CD4-positive, alpha-beta T cell treated with Interleukin-6 at 100 ng/mL for 8 hours (primary cell): ENCODE results near the gene THBS3.
"Not testable (repeated sequence)": the region's sequence is repeated elsewhere in the genome, so short reads cannot be mapped to it uniquely, and the experiment has no call there.

ENCODE experiments used
- DNase-seq: peaks from one replicate; pipeline ENCODE4 v3.0.0-alpha.2; 2020; ENCODE audit warnings: mixed read lengths, low spot score

Gene THBS3

DNA sequence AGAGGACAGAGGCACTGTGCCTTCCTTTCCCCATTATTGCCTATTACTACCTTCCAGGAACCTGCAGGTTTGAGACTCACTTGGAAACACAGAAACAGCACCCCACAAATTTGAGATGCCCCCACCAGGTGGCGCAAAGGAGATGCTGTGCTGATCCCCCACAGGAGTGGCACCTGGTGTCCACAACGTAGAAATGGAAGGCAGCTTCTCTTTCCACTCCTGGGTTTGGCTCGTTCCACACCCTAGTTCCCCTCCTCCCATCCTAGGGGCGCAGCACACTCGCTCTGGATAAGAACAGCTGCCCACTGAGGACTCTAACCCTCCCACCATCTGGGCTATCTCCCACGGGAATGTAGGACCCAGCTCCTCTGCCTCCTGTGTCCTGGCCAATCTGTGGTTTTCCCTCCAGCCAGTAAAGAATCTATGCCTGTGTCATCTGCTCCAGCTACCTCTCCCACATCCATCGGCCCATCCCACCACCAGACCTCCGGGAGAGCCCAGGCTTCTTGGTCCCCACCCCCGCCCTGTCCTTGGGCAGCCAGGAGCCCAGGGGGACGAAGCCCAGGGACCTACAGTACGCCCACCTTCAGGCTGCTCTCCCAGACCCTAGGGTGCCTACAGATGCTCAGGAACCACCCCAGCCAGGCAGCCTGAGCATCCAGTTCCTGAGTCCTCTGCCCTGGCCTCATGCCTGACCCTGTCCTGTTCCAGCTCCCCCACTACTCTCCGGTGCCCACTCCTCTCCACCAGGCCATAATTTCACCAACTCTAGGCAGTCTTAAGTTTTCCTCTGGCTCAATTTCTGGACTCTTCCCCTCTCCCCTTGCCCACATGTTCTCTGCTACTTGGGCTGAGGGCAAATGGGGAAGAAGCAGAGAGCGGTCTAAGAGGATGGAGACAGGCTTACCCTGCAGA, 549 bp downstream of the THBS3 start:
- peak; percentile 89 for DNase-seq

DNA sequence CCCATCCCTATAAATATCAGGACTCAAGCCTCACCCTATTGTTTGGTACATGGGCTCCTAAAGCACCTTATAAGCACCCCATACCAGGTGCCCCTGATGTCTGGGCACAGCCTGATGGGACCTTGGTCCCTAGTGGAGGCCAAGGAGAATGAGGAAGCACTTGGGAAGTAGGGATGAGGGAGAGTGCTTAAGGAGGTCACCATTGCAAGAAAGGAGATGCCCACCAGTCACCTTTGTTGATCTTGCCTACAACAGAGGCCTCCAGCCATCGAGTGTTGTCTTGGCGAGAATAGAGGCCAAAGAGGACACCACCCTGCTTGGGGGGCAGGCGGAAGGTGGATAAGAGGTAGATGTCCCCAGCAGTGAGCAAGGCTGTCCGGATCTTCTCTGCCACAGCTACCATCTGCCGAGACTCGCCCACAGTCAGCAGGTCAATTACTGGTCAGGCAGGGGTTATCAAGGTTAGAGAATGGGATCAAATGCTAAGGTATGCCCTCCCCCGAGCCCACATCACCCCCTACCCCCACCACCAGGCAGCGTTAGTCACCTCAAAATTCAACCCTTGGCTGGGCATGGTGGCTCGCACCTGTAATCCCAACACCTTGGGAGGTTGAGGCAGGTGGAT, 1.6 kb downstream of the THBS3 start:
- no peak for DNase-seq

DNA sequence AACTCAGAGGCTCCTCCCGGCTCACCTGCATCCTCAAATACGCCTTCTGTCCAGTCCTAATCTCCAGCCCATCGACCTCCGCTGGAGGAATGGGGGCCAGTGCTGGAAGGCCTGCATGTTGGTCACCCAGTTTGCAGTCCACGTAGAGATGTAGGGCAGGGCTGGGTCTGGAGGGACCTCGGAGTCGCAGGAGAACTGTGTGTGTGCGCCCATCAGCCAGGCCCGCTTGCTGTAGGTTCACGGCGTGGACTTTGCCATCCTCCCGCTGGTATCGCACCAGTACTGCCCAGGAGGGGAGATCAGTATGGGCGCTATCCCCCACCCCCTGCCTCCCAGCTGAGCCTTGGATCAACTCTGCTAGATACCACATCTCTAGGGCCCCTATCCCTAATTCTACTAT, 2.7 kb downstream of the THBS3 start:
- DNase-seq: no peak

DNA sequence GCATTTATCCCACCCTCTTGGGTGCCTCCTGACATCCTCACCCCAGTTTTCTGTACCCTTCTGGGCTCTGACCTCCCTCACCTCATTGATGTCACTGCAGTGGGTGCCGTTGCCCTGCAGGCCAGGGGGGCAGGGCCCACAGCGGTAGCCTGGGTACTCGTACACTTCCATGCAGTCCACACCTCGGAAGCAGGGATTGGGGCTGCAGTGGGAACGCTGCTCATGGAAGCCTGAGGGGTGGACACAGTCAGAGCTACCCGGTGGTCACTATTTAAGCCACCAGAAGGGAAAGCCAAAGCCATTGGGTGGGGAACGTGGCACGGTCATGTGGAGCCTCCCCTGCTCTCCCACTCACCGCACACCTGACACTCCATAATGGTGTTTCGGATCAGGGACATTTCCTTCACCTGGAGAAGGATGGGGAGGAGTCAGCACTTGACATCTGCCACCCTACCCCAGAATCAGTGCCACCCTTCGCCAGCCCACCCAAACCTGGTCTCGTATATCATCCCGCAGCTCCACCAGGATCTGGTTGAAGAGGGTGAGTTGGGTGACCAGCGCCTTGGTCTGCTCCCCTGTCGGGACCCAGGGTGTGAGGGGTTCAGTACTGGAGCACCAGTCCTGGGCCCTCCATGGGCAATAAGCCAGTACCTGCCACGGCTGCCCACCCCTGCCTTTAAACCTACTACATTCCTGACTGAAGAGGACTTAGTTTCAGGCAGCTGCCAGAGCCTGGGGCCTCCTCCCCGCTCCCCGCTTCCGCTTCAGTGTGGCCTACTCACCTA, 4.8 kb downstream of the THBS3 start:
- DNase-seq: no peak

DNA sequence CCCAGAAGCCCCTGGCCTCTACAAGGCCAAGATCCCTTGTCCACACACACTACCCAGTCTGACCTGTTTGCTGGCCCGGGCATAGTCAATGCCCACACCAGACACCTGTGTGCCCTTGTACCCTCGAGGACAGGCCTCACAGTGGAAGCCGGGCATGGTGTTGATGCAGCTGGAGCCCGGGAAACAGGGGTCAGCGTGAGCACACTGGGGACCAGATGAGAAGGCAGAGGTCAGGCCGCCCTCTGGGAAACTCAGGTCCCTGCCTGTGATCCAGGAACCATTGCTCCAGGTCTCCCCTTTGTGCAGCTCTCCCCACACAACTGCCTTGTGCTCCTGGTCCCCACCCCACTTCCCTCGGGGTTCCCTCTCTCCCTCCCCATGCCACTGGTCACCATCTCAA, 5.5 kb downstream of the THBS3 start:
- DNase-seq: no peak

DNA sequence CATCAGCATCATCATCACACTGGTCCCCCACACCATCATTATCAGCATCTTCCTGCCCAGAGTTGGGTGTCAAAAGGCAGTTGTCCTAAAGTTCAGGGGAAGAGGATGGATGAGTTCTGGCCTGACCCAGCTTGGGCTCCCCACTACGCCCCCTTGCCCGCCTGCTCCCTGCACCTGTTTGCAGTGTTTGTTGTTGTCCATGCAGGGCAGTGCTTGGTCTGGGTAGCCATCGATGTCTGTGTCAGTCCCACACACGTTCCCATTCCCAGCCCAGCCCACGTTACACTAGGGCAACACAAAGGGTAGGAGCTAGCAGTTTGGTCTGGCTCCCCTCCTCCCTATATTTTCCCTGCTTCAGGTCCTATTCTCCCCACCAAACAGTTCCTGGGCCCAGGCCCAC, 6.8 kb downstream of the THBS3 start:
- no peak for DNase-seq

DNA sequence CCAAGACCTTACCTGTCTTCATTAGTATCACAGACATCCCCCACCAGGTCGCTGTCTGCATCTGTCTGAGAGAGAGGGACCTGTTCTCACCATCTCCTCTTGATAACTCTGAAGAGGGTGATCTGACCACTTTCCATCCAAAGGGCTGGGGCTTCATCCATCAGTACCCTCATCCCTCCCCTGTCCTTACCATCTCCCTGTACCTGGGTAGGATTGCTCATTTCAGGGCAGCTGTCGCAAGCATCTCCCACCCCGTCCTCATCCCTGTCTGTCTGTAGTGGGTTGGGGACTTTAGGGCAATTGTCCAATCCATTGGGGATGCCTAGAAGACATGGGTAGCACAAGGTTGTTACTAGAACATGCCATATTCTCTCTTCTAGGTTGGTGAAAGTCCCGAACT, 7.9 kb downstream of the THBS3 start:
- no peak for DNase-seq

DNA sequence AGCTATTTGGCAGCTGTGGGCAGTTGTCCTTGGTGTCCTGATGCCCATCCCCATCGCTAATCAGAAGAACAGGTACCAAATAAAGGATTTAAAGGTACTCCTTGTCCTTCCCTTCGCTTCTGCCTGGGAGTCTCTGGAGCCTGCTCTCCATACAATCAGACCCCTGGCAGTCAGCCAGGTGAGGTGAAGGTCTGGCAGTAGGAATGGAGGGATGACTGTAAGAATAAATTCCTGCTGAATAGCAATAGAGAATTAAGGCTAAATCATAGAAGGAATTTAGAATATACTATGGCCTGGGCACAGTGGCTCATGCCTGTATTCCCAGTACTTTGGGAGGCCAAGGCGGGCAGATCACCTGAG, 9.2 kb downstream of the THBS3 start:
- DNase-seq: no peak

DNA sequence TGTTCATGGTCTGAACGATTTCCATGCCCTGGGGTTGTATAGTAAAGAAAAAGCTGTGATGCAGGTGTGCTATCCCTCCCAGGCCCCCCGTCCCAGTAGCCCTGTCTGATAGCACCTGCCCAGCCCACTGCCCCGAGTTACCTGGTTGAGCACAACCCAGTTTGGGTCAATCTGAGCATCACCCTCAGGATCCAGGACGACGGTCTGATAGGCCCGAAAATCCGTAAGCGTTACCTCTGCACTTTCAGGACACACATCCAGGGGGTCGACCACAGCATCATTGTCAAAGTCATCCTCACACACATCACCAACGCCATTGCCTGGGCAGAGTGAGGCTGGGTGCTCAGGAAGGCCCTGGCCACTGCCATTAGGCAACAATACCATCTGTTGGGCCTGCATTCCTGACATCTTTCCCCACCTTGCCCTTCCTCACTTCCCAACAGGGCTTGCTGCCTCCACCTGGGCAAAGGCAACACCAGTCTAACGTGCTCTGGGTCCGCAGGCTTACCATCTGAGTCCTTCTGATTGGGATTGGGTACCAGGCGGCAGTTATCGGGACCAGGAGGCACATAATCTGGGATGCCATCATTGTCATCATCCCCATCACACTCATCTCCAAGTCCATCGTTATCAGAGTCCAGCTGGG, 9.7 kb downstream of the THBS3 start:
- no peak for DNase-seq

DNA sequence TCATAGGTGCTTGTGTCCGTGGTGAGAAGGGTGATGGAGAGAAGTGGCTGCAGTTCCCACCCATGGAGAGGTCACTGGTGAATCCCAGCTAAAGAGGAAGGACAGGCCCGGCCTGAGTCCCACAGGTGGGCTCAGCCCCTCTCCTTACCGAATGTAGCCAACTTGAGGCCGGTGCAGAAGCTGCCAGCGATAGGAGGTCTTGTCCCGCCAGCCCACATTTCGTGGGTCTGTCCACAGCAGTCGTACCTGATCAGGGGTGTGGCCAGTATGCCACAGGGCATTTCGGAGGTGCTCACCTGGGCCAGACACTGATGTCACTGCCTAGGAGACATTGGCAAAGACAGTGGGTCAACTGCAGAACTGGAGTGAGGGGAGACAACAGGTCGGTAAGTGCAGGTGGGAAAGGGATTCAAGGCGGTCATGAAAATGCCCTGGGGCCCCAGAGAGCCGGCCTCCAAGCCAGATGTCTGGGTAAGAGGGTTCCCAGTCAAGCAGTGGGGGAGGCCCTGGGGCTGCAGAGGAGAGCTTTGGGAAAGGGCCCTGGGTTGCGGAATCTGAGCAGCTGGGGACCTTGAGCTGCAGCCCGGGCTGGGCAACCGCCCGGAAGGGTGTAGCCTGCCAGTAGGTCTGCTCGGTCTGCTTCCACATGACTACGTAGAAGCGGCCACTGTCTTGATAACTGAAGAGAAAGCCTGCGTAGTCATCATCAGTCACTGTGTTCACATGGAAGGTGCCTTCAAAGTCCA, 10.6 kb downstream of the THBS3 start:
- no peak for DNase-seq

DNA sequence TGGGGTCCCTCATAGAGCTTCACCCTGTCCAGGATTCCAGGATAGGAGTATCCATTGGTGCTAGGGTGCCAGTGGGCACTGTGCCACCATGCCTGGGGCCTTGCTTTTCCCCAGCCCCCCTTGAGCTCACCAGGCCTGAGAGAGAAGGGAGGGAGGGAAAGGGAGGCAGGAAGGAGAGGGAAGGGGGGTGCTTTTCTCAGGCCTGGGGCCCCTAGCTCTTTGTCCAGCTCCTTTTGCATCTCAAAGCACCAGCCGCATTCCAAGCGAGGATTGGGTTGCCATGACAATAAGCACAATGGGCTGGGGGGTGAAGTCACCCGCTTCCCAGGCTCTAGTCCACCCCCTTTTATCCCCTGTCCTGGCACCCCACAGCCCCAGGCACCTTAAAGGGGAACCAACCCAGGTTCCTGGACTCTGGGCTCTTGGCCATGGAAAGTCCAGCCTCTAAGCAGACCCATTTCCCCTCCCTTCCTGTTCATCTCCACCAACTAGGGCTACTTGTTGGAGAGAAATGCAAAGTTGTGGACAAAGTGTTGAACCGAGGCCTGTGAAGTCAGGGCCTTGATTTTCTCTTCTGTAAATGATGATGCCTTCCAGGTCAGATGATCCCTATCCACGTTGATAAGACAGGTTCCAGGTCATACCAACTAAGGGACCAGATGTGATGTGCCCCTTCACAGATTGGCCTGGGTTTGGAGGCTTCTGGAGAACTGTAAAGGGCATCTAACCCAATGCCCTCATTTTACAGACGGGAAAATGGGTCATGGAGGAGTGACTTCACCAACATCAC, 11.4 kb downstream of the THBS3 start:
- no peak for DNase-seq

DNA sequence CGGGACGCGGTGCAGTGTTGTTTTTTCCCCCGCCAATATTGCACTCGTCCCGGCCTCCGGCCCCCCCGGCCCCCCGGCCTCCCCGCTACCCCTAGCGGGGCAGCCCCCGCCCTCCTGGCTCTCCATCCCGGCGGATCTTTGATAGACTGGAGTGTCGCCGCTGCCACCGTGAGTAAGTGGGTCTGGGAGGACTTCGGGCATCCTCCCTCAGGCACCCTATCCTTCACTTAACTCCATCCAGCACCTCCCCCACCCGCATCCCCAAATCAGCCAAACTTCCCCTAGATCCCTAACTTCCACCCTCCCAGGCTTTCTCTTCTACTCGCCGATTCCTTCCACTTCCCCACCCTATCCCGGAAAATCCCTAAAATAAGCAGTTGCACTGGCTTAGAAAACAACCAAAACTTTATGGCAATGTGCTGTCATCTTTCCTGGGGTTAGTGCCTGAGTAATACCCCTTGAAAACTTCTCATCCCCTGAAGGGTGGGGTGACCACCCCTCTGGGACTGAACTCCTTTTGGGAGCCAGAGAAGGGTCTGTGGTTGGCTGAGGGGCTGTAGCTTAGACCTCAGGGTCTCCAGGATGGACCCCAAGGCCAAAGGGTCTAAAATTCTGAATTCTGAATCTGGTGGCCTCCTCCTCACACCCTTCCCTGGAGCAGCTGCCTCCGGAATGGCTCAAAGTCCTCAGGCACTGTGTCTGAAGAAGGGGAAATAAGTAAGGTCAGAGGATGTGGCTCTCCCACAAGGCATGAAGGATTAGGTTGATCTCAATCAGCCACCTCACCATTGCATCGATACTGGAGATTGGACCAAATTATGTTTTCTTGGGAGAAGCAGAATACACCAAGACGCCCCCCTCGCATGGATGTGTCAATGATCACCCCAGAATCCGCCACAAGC, 12.2 kb downstream of the THBS3 start:
- no peak for DNase-seq

DNA sequence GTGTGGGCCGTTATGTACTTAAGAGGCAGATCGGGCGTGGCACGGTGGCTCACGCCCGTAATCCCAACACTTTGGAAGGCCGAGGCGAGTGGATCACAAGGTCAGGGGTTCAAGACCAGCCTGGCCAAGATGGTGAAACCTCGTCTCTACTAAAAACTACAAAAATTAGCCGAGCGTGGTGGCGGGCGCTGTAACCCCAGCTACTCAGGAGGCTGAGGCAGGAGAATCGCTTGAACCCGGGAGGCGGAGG, 13.8 kb downstream of the THBS3 start:
- not testable (repeated sequence) for DNase-seq

DNA sequence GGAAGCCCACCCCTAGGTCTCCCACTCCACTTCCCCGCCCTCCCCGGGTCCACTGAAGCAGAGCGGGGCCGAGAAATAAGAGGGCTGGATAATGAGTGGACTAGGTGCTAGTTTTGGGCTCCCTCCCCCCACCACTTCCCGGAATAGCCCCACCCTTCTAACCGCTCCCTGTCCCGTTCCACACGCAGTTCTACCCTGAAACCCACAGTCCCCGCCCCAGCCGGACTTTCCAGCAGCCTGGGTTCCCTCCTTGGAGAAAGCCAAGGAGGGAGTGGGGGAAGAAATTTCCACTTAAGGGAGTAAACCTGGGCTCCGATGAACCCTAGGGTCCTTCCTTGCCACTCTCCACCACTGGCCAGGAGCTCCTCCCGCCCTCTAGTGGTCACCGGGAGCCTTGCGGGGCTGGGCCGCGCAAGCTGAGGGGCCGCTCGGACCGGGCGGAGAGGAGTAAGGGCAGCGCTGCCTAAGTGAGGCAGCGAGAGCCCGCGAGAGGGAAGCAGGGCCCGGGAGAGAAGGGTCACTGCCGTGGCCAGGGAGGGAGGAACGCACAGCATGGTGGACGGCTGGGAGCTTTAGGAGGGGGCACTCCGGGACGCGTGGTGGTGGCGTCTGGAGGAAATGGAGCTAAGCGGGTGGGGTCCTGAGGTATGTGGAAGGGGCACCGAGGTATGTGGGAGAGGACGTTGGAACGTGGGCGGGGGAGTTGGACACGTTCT, 14.3 kb downstream of the THBS3 start:
- DNase-seq: peak; percentile 65

DNA sequence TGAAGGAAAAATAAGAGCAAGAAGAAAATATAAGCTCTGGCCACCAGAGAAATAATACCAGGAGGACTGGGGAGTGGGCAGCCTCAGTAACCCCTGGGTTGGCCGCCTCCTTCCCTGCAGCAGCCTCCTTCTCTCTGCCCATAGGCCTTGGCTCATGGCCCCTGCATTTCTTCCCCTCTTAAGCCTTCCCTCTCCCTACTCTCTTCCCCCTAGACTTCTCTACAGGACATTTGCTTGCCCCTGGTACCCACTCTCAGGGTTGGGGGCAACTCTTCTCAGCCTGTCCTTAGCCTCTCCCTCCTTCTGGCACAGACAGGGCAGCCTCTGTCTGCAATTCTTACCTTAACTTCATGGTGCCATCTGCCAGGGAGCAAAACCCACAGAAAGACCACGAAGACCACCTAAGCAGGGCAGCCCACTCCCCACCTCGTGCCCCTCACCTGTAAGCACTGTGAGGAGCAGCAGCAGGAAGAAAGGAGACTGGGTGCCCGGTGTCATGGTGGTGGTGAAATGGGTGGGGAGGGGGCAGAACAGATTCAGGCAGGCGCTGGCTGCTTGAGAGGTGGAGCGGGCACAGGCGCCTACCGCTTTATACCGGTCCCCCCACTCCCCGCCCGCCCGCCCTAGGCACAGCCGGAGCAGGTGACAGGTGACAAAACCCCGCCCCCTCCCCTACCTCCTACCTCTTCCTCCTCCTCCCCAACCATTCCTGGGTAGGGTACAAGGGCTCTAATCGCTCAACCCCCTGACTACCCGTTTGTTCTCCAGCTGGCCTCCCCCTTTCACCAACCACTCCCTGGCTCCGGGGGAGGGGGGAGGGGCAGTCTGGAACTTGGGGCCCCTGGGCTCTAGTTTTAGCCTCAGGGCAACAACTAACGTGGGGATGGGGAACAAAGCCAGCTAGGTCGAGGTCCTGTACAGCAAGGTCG, 15.1 kb downstream of the THBS3 start:
- peak; percentile 55 for DNase-seq

DNA sequence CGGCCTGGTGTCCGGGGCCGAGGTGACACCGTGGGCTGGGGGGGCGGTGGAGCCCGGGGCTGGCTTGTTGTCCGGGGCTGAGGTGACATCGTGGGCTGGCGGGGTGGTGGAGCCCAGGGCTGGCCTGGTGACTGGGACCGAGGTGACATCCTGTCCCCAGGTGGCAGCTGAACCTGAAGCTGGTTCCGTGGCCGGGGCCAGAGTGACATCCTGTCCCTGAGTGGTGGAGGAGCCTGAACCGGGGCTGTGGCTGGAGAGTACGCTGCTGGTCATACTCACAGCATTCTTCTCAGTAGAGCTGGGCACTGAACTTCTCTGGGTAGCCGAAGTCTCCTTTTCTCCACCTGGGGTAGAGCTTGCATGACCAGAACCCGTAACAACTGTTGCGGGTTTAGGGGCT, 15.8 kb downstream of the THBS3 start:
- no peak for DNase-seq

DNA sequence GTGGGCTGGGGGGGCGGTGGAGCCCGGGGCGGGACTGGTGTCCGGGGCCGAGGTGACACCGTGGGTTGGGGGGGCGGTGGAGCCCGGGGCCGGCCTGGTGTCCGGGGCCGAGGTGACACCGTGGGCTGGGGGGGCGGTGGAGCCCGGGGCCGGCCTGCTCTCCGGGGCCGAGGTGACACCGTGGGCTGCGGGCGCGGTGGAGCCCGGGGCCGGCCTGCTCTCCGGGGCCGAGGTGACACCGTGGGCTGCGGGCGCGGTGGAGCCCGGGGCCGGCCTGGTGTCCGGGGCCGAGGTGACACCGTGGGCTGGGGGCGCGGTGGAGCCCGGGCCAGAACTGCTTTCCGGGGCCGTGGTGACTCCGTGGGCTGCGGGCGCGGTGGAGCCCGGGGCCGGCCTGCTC, 17.8 kb downstream of the THBS3 start:
- DNase-seq: not testable (repeated sequence)

DNA sequence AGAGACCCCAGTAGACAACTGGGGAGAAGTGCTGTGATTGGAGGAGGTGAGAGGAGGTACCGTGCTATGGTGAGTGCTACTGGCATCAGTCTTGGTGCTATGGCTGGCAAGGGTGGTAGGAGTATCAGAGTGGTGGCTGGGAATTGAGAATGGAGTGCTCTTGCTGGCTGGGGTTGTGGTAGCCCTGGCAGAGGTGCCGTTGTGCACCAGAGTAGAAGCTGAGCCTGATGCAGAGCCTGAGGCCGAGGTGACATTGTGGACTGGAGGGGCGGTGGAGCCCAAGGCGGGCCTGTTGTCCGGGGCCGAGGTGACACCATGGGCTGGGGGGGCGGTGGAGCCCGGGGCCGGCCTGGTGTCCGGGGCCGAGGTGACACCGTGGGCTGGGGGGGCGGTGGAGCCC, 19.4 kb downstream of the THBS3 start:
- no peak for DNase-seq
